ENCODE measurements around the gene SMC1B. TPM values are rescaled to one million over a fixed set of nuclear protein-coding genes. Genes with fewer than 3 reads are reported as not detected.

Gene SMC1B
- polyA plus RNA-seq, 3 donors = not detected

DNA sequence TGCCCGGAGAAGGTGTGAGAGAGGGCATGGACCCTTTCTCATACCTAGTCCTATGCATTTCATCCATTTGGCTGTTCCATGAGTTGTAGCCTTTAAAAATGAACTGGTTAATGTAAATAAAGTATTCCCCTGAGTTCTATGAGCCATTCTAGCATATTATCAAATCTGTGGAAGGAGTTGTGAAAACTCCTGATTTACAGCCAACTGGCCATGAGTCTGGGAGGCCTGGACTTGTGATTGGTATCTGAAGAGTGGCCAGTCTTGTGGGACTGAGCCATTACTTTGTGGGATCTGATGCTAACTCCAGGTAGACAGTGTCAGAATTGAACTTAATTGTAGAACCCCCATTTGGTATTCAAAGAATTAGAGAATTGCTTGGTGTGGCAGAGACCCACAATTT, 55.3 kb downstream of the SMC1B start:
- H3K36me3 Mint-ChIP-seq = no peaks in the 10 kb centered on the region
- H4K20me1 ChIP-seq (ENCODE audit: insufficient read depth, low read length) = no peaks in the 10 kb centered on the region
- no peaks in the 10 kb centered on the region for H3K36me3 ChIP-seq (replicated peaks in 1 of 2; ENCODE audit: control insufficient read depth in 1 of 2, insufficient read depth in 2 of 2, low read length in 2 of 2)
- H3K4me3 ChIP-seq (replicated peaks in 1 of 3; ENCODE audit: low read depth in 2 of 3, low read length in 3 of 3) = no peak overlapping the region
- TF ChIP-seq, protein P1, sequence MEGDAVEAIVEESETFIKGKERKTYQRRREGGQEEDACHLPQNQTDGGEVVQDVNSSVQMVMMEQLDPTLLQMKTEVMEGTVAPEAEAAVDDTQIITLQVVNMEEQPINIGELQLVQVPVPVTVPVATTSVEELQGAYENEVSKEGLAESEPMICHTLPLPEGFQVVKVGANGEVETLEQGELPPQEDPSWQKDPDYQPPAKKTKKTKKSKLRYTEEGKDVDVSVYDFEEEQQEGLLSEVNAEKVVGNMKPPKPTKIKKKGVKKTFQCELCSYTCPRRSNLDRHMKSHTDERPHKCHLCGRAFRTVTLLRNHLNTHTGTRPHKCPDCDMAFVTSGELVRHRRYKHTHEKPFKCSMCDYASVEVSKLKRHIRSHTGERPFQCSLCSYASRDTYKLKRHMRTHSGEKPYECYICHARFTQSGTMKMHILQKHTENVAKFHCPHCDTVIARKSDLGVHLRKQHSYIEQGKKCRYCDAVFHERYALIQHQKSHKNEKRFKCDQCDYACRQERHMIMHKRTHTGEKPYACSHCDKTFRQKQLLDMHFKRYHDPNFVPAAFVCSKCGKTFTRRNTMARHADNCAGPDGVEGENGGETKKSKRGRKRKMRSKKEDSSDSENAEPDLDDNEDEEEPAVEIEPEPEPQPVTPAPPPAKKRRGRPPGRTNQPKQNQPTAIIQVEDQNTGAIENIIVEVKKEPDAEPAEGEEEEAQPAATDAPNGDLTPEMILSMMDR (IDR thresholded peaks at IDR 0.05) = no peak
- WGBS (ENCODE audit: insufficient coverage) = no CpG with 5 or more reads among the region's 1 CpG
- peaks cover 0 to 4% of the 10 kb centered on the region in 2 donors for H3K4me1 ChIP-seq (ENCODE audit: control insufficient read depth in 1 of 2, insufficient read depth in 2 of 2, low read length in 2 of 2)
- DNase-seq = no peak
- no peaks in the 10 kb centered on the region for H3K9me3 ChIP-seq (replicated peaks in 1 of 2; ENCODE audit: control insufficient read depth in 1 of 2, insufficient read depth in 1 of 2, low read length in 2 of 2)
- no peak overlapping the region for H3K9ac ChIP-seq (ENCODE audit: insufficient read depth, low read length, poor library complexity, severe bottlenecking)
- no peak overlapping the region for H3K27ac ChIP-seq (ENCODE audit: low read depth in 1 of 2, low read length in 2 of 2)
- peaks cover 0 to 2% (median 0%) of the 10 kb centered on the region in 3 donors for H3K27me3 Mint-ChIP-seq (ENCODE audit: low read depth in 3 of 3)
- H3K4me2 ChIP-seq (replicated peaks; ENCODE audit: extremely low read depth, low read length, poor library complexity, severe bottlenecking) = no peak overlapping the region
- H3K9me3 Mint-ChIP-seq = no peaks in the 10 kb centered on the region
- no peaks in the 10 kb centered on the region for H3K79me2 ChIP-seq (ENCODE audit: insufficient read depth, low read length)
- no peak overlapping the region for H3K27ac Mint-ChIP-seq
- peaks cover 12% of the 10 kb centered on the region for H3K4me1 Mint-ChIP-seq
- H2AFZ ChIP-seq (ENCODE audit: insufficient read depth, low read depth, low read length, poor library complexity, severe bottlenecking) = no peak overlapping the region
- H3K27me3 ChIP-seq (ENCODE audit: control insufficient read depth in 2 of 2, insufficient read depth in 2 of 2, low read length in 2 of 2) = no peaks in the 10 kb centered on the region
- intact Hi-C loops (cut with micrococcal nuclease) = no loop called here
- H3K4me3 Mint-ChIP-seq = no peak overlapping the region

- no peaks in the 10 kb centered on the region for H3K79me2 ChIP-seq (ENCODE audit: insufficient read depth, low read length)
- H3K4me1 Mint-ChIP-seq = peaks cover 12% of the 10 kb centered on the region
- no peaks in the 10 kb centered on the region for H3K27me3 ChIP-seq (ENCODE audit: control insufficient read depth in 2 of 2, insufficient read depth in 2 of 2, low read length in 2 of 2)
- no peak overlapping the region for H3K27ac Mint-ChIP-seq
- TF ChIP-seq, protein P1 (IDR thresholded peaks at IDR 0.05) = no peak
- H3K9me3 ChIP-seq (replicated peaks in 1 of 2; ENCODE audit: control insufficient read depth in 1 of 2, insufficient read depth in 1 of 2, low read length in 2 of 2) = no peaks in the 10 kb centered on the region
- intact Hi-C loops (cut with micrococcal nuclease) = no loop called here
- no peak overlapping the region for H3K4me3 Mint-ChIP-seq
- H3K4me2 ChIP-seq (replicated peaks; ENCODE audit: extremely low read depth, low read length, poor library complexity, severe bottlenecking) = no peak overlapping the region
- H3K27ac ChIP-seq (ENCODE audit: low read depth in 1 of 2, low read length in 2 of 2) = no peak overlapping the region
- peaks cover 0 to 4% of the 10 kb centered on the region in 2 donors for H3K4me1 ChIP-seq (ENCODE audit: control insufficient read depth in 1 of 2, insufficient read depth in 2 of 2, low read length in 2 of 2)
- no CpG with 5 or more reads among the region's 1 CpG for WGBS (ENCODE audit: insufficient coverage)
- no peak overlapping the region for H2AFZ ChIP-seq (ENCODE audit: insufficient read depth, low read depth, low read length, poor library complexity, severe bottlenecking)
- no peaks in the 10 kb centered on the region for H4K20me1 ChIP-seq (ENCODE audit: insufficient read depth, low read length)
- peaks cover 0 to 2% (median 0%) of the 10 kb centered on the region in 3 donors for H3K27me3 Mint-ChIP-seq (ENCODE audit: low read depth in 3 of 3)
- H3K9me3 Mint-ChIP-seq = no peaks in the 10 kb centered on the region
- no peaks in the 10 kb centered on the region for H3K36me3 ChIP-seq (replicated peaks in 1 of 2; ENCODE audit: control insufficient read depth in 1 of 2, insufficient read depth in 2 of 2, low read length in 2 of 2)
- no peak for DNase-seq
- H3K36me3 Mint-ChIP-seq = no peaks in the 10 kb centered on the region
- no peak overlapping the region for H3K4me3 ChIP-seq (replicated peaks in 1 of 3; ENCODE audit: low read depth in 2 of 3, low read length in 3 of 3)
- no peak overlapping the region for H3K9ac ChIP-seq (ENCODE audit: insufficient read depth, low read length, poor library complexity, severe bottlenecking)
These were observed 55.9 kb downstream of the SMC1B start for GRCh38 chr22:45357490-45357889.

All from CD14-positive monocyte (primary cell).